NCI-H187 (cell line): ENCODE data around the gene COMMD9.

Source experiments
- DNase-seq, 2 experiments: peaks; one replicate each; lab custom pipeline; 2025; lab: John Stamatoyannopoulos, UW

The COMMD9 gene

DNA sequence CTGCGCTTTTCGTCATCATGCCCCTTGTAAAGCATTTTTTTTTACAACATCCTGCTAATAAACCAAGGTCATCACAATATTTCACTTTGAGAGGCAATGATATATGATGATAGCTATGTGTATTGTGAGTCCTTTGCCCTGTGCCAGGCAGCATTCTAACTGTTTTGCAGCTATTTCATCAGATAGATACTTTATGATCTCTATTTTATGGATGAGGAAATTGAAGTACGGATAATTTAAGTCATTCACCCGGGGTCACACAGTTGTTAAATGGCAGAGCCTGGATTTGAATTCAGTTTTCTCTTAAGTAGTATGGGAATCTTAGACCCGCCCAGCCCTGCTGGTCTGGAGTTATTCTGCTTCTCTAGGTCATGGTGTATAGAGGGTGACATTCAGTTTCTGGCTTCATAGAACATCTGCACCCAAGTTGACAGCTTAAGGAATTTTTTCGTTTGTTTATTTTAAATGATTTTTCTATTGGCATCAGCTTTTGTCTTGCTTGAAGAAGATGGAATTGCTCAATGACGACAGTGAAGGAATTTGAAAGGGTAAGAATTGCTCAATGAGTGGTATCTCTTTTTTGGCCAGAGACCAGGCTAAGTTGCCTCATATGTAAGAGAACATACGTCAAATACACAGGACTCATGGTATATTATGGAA, 7.8 kb upstream of the COMMD9 start:
- no peak for DNase-seq

DNA sequence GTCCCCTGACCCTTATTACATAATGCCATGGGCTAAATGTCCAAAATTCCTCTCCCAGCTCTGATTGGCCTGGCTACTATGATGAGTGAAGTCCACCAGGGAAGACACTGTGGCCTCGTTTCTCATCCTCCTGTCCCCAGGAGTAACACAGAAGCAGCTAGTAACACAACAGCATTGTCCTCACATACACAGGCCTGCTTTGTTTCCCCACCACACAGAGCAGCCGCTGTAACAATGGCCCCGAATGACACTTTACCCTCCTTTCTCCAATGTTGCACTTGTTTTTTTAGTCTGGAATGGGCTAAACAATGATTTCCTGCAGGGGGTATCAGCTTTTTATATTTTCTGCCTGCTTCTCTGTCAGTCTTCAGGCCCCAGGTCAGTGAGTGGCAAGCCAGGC, 6.7 kb upstream of the COMMD9 start, which contains the start of gene PRR5L:
TSS of gene PRR5L (plus strand) at position 363 of the 400 bp plus-strand sequence. CDS start 104,834 bp downstream, outside the sequence.
- DNase-seq: no peak

DNA sequence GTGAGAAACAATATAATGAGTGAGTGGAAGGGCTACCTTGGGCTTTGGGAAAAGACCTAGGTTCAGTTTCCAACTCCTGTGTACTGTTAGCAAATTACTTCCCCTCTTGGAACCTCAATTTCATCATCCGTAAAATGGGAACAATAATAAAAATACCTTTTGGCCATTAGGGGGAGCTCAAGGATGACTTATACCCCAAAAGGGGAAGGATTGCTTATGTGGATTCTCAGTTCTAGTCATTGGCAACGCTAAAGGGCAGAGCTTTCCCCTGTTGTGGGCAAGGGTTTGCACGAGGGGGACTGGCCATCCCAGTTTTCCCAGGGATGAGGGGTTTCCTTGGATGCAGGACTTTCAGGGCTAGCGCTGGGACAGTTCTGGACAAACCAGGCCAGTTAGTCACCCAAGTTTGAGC, 3.1 kb upstream of the COMMD9 start:
- peak in 1 of 2 experiments; percentile 20 for DNase-seq

DNA sequence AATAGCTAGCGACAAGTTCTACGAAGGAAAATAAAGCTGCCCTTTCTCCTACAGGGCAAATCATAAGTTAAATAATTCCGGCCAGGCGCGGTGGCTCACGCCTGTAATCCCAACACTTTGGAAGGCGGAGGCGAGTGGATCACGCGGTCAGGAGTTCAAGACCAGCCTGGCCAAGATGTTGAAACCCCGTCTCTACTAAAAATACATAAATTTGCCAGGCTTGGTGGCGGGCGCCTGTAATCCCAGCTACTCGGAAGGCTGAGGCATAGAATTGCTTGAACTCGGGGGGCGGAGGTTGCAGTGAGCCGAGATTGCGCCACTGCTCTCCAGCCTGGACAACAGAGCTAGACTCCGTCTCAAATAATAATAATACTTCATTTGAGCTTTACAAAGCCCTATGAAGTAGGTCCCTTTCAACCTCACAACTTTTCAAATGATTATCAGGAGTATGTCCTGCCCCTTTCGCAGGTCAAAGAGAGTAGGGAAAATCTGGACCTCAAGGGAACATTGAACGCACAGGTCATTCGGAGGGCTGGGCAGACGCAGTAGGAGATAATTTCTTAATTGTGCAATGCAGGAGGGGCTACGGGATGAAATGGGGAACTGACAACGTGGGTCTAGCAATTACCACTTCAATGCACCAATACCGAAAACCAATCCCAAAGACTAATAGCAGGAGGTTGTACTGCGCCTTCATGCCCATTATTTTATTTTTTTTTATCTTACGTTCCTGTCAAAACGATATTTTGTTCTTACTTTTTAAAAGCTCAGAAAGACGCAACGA, 590 bp downstream of the COMMD9 start:
- no peak for DNase-seq

DNA sequence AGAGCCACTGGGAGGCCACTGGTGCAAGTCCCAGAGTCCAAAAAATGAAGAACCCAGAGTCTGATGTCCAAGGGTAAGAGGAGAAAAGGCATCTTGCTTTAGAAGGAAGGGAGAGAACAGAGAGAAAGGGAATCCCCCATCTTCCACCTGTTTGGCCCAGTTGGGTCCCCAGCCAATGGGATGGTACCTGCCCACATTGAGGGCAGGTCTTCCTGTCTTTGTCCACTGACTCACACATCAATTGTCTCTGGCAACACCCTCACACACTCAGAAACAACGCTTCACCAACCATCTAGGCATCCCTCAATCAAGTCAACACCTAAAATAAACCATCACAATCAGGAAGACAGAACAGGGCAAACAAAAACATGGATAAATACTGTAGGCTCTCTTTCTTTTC, 6.3 kb downstream of the COMMD9 start:
- no peak for DNase-seq

DNA sequence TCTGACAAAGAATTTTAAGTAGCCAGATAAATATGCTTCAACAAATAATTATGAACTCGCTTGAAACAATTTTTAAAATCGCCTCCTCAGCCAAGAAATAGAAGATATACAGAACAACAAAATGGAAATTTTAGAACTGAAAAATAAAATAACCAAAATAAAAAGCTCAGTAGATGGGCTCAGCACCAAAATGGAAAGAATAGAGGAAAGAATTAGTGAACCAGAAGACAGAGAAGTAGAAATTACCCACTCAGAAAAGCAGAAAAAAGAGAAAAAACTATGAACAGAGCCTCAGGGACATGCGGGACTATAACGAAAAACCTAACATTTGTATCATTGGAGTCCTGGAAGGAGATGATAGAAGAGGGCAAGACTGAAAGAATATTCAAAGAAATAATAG, 7.4 kb downstream of the COMMD9 start:
- no peak for DNase-seq

DNA sequence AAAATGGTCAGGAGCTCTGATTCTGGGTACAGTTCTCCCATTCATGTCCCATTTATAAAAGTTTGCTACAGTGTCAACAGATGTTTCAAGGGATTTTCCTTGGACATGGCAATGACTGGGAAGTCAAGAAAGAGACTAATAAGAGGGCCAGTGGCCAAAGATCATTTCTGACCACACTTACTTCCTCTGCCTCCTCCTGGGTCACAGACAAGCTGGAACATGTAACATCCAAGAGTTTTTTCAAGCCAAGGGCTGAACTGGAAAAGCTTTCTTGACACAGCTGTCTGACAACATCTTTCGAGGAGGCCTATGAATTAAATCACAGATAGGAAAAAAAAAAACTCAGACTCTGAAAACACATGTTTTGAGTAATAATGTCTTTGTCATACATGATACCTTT, 8.7 kb downstream of the COMMD9 start:
- no peak for DNase-seq

DNA sequence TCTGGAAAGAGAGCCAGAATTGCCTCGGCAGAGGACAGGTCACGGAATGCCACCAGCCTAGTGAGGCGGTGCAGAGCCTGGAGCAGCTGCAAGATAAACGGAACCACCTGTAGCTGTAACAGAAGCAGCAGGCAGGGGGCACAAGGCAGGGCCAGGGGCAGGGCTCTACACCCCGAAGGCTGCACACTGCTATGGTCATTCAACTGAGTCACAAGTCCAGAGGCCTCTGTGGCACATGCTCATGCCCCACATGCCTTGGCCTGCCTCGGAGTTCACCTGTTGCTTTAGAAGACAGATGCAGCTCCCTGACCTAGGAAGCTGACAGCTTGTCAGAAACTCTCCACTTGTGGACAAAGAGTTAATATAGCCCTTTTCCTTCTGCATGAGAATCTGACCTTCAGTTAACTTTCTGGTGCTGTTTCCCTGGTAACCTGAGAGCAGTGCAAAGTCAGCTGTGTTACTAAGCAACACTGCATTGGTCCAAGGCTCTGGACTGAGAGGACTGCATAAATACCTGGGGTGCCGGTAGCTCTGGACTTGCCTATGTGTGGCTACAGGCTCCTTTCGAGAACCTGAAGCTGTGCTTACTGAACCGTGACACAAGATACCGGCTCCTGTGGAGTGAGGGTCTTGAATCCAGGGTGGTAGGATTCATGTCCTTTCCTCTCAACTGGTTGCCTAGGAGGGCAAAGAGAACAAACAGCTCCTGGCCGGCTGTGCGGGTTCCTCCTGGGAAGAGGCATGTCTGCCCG, 10.5 kb downstream of the COMMD9 start:
- DNase-seq: no peak

DNA sequence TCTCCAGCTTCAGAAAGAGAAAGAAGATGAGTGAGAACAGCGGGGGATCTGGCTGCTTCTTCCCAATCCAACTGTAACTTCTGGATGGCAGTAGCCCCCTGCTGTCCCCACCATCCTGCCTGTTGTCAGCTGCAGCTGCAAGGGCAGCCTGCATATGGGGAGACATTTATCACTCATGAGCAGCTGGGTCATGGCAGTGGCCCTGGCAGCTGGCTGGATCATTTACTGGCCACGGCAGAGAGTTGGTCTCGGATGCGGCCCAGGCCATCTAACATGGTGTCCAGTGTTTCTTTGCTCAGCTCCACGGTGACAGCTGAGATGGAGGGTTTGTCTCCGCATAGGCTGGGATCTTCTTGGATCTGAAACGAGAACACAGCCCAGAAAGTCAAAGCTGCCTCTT, 14.8 kb downstream of the COMMD9 start:
- DNase-seq: no peak

DNA sequence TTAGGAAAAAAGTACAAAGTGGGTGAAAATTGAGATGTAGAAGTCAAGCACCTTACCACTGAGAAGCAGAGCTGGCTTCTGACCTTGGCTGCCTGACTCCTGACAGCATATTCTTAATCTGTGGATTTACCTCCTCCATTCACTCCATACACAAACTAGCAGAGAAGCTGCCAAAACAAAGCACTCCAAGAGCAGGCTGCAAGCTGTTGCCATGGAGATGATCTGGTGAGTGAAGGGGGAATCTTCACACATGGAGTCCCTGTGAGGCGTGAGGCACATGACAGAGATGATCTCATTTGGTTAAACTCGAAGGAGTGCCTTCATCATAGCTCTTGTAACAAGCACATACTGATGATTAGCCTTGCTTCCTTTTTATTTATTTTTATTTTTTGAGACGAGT, 16.1 kb downstream of the COMMD9 start:
- peak in 1 of 2 experiments; percentile 48 for DNase-seq

DNA sequence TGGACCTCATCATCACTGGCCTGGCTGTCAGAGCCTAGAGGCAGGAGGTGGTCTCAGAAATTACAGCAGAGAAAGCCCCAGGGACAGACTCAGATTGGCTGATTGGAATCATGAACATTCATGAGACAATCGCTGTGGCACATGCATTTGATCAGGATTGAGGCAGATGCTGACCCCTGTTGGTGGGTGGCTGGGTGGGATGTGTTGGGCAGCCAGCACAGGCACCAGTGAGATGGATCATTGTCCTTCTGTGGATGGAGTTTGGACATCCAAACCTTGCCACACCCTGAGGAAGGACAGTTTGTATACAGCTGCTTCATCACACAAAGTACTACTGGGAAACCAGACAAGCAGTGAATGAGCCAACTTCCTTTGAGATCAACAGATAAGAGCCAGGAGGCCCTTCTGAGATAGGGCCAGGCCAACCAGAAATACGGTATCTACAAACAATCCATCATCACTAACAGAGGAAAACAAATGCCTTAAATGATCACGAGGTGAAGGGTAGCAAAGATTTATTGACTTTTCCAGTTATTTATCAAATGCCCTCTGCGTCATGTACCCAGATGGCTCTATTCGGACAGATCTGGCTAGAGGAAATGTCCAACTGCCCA, 17.3 kb downstream of the COMMD9 start:
- DNase-seq: no peak

DNA sequence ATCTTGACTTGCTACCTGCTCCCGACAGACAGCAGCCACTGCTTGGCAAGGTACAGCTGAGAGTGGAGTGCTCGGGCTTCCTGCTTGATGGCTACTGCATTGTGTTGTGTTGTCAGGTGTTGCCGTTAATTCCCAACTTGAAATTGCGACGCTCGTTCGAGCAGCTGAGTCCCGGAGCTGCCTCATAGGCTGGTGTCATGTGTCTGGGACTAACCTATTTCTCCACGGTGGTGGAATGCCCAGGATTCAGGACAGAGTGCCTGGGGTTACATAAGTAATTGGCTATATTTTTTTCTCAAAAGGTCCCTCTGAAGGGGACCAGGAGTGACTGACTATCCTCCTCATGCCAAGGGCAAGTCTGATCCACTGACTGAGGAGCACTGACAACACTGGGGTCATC, 18.5 kb downstream of the COMMD9 start:
- peak in 1 of 2 experiments; percentile 62 for DNase-seq

DNA sequence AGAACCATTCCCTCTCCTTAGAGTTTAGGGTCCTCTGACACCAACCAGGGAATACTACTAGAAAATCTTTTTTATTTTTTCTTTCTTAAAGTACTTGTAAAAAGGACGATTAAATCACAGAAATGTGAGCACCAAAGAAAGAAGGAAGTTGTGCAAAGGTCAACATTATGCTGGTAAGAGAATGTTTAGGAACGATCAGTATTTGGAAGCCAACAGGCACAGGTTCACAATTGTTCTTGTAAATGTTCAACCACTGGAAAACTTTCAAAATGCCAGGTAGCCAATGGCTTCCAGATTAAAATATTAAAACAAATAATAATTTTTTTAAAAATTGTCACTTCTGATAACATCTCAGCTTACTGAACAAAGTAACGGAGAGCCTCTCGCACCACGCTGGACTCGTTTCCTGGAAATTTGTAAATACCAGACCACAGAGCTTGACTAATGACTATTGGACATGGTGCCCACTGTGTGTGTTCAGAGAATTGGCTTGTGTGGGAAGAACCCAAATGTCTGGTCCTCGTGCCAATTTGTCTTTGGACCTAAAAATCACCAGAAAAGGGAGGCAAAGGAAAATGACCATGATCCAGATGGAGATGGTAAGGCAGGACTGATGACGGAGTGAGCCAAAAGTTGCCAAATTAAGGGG, 20.8 kb downstream of the COMMD9 start:
- no peak for DNase-seq

DNA sequence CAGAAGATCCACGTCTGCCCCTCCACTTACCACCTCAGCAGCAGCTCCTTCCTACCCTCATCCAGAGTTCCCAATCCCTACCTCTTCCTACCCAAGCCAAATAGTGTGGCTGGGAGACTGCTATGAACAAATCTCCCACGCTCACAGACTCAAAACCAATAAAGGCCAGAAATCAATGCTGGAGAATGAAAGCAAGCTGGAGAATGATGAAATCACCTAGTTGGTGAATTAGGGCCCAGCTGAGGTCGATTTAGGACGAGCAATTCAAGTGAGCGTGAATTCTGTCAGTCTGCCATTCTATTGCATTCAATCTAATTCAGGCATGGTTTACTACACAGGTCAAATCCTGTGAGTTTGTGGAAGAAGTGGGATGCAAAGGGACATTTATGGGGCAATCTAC, 22.5 kb downstream of the COMMD9 start:
- DNase-seq: no peak

DNA sequence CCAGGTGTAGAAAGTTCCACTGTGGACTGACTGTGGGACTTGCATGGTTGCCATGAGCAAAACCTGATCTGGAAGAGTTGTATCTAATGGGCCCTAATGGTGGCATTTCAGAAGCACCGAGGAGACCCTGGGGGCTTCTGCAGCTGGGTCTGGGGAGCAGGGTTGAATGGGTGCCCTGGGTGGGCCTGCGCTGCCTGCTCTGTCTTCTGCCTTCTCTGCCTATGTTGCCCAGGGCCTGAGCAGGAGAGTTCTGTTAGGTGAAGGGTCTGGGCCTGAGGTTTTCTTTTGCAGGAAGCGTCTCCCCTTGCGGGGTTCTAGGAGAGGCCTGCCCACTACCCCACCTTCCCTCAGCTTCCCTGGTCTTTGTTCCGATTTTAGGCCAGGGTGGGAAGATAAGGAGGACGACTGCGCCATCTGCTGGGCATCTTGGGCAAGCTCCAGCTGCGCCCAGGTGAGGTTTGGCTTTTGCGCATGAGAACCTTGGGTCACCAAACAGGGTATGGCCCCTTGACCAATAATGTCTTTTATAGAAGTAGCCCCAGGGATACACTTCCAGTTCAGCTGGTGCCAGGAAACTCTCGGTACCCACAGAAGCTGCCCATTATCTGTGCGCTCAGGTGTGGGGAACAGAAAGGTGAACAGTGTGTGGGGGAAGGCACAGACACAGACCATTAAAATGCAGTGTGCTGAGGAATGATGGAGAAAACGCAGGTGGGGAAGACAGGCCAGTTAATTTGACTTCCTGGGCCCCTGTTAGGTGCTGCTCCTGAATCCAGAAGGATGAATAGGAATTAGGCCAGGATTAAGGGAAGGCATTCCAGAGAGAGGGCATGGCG, 23.2 kb downstream of the COMMD9 start:
- DNase-seq: peak in 1 of 2 experiments; percentile 38

DNA sequence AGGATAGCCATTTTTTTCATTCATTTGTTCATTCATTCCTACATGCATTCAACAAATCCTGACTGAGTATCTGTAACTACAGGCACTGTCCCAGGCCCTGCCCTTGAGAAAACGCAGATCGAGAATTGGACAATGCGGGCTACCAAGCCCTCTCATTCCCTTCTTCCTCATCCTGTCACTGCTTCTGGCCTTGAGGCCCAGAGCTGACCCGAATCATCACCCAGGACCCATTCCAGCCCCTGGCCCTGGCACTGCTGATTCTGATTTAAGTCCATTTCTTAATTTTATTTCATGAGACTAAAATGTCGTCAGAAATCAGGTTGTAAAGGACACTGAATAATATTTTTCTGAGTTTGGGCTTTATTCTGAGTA, 24.3 kb downstream of the COMMD9 start:
- no peak for DNase-seq

DNA sequence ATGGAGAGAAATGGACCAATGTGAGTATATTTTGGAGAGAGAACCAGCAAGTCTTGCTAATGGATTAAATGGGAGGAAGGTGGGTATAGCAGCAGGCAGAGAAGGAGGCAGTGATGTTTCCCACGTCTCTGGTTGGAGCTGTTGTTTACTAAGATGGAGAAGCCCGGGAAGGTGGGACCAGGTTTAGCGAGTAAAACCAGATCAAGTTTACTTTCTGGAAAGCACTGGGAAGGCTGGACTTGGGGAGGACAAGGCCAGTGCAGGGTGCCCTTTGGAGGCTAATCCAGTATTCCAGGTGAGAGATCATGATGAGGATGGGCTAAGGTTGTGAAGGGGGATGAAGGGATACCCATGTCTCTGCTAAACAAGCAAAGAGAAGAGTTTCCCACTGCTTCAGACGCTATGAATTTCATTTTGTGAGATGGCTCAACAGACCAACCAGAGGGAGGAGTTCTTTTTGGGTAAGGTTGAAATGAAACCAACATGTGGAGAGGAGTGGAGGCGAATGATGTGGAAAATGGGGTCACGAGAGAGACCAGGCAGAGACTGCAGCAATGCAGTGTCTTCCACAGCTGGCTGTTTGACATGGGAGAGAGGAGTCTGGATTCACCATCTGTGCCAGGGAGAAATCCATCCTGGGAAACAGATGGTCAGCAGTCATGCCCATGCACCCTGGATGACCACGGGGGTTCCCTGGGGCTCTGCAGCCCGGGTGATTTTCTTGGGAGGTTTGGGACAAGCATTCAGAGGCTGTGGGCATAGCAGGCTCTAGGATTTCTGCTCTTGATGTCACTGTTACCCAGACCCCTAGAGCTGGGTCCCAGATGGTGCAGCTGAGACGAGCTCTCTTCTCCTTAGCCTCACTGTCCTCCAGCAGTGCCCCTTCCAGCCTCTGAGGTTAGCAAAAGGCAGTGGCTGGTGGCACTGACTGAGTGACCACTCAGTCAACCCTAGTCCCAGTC, 24.9 kb downstream of the COMMD9 start:
- DNase-seq: no peak

DNA sequence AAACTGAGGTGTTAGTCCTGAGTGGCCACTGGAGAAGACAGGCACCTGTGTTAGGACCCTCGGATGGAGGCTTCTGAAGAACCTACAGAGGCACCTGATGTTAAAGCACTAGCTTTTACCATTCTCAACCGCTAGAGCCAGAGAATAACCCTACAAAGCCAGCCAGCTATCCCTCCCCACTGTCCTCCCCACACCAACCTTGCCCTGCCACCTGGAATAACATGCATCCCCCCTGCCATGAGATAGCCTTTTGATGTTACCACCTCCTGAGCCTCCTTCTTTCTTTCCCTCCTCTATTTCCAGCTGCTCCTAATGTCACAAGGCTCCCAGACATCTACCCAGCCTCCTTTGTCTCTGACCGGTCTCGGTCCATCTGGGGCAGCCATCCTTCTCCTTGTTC, 28.1 kb downstream of the COMMD9 start:
- DNase-seq: no peak

DNA sequence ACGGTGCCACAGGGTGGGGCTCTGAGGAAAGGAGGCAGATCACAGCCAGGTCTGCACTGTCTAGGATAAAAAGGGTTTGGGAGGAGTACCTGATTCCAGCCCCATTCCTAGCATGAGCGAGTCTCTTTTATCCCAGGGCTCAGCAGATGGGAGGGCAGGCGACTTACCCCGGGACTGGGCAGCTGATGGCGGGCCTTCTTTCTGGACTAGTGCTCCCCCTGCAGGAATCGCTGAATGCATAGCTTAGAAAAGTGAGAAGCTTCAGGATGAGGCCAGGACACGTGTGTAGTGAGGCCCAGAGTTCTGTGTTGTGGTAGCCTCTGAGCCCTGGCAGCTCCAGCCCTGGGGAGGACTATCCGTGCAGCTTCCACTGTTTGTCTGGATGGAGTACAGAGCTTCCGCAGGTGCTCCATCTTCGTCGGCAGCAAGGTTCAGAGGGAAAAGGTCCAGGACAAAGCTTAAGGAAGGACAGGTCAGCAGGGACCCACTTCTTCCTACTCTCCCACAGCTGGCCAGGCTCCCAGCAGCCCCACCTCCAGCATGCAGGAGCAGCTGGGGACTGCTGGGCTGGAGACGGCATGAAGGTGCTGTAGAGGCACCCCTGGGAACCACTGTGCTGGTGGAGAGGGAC, 30.4 kb downstream of the COMMD9 start:
- peak in 1 of 2 experiments; percentile 59 for DNase-seq
